Measurements from ENCODE around the gene RANBP17.

DNA sequence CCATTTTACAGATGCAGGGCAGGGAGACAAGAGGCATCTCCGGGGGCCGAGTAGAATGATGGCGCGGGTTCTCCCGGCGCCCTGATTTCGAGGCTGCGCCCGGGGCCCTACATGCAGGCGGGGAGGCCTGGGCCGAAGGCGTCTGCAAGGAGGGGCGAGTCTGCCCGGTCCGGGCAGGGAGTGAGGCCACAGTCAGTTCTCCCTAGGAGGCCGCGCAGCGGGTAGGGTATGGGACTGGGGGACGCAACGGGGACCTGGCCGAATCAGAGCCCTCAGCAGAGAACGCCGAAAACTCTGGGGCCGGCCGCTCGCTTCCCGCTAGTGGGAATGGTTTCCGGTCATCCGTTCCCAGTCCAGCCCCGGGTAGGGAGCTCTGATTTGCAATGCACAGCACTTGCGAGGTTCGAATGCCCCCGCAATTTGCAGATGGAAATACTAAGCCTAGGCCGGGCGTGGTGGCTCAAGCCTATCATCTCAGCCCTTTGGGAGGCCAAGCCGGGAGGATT is 453.6 kb downstream of the RANBP17 start:
- TF ChIP-seq, protein P1, sequence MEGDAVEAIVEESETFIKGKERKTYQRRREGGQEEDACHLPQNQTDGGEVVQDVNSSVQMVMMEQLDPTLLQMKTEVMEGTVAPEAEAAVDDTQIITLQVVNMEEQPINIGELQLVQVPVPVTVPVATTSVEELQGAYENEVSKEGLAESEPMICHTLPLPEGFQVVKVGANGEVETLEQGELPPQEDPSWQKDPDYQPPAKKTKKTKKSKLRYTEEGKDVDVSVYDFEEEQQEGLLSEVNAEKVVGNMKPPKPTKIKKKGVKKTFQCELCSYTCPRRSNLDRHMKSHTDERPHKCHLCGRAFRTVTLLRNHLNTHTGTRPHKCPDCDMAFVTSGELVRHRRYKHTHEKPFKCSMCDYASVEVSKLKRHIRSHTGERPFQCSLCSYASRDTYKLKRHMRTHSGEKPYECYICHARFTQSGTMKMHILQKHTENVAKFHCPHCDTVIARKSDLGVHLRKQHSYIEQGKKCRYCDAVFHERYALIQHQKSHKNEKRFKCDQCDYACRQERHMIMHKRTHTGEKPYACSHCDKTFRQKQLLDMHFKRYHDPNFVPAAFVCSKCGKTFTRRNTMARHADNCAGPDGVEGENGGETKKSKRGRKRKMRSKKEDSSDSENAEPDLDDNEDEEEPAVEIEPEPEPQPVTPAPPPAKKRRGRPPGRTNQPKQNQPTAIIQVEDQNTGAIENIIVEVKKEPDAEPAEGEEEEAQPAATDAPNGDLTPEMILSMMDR (conservative IDR thresholded peaks at IDR 0.05; ENCODE audit: low read depth, low read length) = no peak
- TF ChIP-seq POLR2A (IDR thresholded peaks at IDR 0.05; ENCODE audit: low read depth, low read length) (no peak), BHLHE40 (IDR thresholded peaks at IDR 0.05; ENCODE audit: low read depth, low read length) (no peak), SMC3 (IDR thresholded peaks at IDR 0.05; ENCODE audit: low read depth, low read length) (no peak), MAZ (IDR thresholded peaks at IDR 0.05; ENCODE audit: borderline replicate concordance, low read depth, low read length) (no peak), RCOR1 (IDR thresholded peaks at IDR 0.05; ENCODE audit: insufficient replicate concordance, low read length) (no peak), RFX5 (IDR thresholded peaks at IDR 0.05; ENCODE audit: low read depth, low read length) (no peak)
- TF ChIP-seq, protein P2, sequence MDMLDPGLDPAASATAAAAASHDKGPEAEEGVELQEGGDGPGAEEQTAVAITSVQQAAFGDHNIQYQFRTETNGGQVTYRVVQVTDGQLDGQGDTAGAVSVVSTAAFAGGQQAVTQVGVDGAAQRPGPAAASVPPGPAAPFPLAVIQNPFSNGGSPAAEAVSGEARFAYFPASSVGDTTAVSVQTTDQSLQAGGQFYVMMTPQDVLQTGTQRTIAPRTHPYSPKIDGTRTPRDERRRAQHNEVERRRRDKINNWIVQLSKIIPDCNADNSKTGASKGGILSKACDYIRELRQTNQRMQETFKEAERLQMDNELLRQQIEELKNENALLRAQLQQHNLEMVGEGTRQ (IDR thresholded peaks at IDR 0.05; ENCODE audit: low read depth, low read length) = no peak

Data from IMR-90 (cell line).